ENCODE measurements around the gene SLX4.

Gene SLX4

DNA sequence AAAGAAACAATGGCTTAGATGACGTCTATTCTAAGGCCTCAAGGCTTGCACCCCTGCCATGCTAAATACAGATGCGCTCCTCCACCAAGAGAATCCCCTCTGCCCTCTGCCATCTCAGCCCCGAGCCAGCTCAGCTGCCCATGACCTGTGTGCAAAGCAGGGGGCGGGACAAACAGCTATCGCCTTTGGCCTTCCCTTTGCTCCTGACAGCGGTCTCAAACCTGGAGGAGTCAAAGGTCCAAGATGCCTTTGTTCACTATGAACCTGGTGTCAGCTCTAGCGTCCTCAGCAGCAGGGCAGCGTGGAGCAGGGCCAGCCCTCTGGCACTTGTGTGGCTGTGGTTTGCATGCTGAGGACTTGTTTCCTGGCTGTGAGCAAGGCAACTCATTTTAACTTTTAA, 12.3 kb downstream of the SLX4 start:
- no peak for DNase-seq (ENCODE audit: low read depth, low spot score)

DNA sequence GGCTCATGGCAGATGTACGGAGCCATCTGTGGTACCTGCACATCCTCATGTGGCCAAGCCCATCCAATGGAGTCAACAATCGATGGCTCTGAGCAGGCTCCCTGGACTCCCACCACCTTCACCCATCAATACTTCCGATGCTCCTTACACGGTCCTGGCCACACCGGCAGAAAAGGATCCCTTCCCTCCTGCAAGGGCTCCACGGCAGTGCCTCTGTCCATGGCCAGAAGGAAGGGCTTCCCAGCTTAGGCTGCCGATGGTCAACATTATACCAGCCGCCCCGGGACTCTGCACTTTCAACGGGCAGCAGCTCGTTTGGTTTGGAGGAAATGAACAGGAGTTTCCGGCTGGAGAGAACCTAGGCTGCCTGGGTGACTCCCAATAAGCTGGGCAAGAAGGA, 13.2 kb downstream of the SLX4 start:
- DNase-seq (ENCODE audit: low read depth, low spot score), result no peak

GRCh38 chr16:3597676-3598075, 13.7 kb downstream of the SLX4 start:
- no peak for DNase-seq (ENCODE audit: low read depth, low spot score)

DNA sequence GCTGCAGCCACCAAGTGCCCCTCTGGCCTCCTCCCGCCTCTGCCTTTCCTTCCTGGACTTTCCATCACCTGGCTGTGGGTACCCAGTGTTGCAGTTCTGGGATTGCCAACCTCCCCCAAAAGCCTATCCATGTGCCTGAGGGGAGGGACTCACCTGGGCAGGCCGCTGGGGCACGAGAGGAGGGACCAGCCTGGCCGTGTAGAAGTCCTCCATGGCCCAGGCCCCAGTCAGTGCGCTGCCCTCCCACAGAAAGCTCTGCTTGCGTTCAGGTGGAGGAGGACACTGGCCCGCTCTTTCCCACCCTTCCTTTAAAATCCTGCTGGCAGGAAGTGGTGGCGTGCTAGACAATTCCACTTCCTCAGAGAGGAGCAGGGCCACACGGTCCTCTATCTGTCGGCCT, 14.2 kb downstream of the SLX4 start:
- no peak for DNase-seq (ENCODE audit: low read depth, low spot score)

- no peak for DNase-seq (ENCODE audit: low read depth, low spot score)
Observed at GRCh38 chr16:3596101-3596861, 15.1 kb downstream of the SLX4 start.

GRCh38 chr16:3595521-3596021, 15.8 kb downstream of the SLX4 start:
- DNase-seq (ENCODE audit: low read depth, low spot score), result no peak

DNA sequence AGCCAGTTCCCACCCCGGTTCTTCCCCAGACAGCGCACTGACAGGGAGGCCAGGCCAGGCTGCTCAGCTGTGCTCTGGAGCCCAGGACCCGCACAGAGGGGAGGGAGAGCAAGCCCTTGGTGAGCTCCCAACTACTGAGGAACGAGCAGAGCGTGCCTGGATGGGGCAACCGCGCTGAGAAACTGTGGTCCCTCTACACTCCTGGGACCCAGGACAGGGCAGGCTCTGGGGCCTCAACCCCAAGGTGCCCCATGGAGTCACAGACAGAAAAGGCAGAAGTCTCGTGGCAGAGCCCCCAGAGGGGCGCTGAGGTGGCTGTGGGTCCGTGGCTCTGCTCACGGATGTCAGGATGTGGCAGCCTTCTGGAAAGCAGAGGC, 16.3 kb downstream of the SLX4 start:
- DNase-seq (ENCODE audit: low read depth, low spot score), result no peak

DNA sequence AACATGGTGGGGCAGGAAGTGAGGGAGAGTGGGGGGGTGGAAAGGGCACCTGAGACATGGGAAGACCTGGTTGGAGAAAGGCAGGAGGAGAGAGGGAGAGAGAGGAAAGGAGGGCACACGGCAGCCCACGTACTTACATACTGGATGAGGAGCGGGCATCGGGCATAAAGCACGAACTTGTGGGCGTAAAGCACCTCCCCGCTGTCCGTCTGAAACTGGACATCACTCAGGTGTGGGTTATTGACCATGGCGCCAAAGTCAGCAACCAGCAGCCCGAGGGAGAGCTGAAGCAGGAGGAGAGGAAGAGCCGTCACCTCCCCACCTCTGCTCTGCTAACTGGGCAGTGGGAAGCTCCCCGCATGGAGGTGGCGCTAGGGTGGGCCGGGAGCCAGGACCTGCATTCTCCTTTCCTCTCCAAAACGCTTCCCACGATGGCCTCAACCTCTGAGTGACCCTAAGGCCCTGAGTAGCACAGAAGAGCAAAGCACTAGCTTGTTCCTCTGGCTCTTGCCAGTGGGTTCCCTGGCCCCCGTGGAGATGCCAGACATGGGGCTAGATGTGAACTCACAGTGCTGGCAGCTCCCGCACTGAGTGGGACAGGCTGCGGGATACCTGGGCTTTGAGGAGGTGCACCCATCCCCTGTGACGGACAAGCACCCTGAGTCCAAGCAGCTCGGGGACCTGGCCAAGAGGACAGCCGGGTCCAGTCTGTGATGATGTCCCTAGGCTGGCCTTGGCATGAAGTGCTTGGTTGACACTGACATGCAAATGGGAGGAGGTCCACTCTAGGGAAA, 16.9 kb downstream of the SLX4 start:
- no peak for DNase-seq (ENCODE audit: low read depth, low spot score)

- DNase-seq (ENCODE audit: low read depth, low spot score), result no peak
Observed at GRCh38 chr16:3592559-3592958, 18.8 kb downstream of the SLX4 start.

GRCh38 chr16:3591991-3592390, 19.4 kb downstream of the SLX4 start:
- no peak for DNase-seq (ENCODE audit: low read depth, low spot score)

GRCh38 chr16:3591436-3591803, 20.0 kb downstream of the SLX4 start:
- no peak for DNase-seq (ENCODE audit: low read depth, low spot score)

DNA sequence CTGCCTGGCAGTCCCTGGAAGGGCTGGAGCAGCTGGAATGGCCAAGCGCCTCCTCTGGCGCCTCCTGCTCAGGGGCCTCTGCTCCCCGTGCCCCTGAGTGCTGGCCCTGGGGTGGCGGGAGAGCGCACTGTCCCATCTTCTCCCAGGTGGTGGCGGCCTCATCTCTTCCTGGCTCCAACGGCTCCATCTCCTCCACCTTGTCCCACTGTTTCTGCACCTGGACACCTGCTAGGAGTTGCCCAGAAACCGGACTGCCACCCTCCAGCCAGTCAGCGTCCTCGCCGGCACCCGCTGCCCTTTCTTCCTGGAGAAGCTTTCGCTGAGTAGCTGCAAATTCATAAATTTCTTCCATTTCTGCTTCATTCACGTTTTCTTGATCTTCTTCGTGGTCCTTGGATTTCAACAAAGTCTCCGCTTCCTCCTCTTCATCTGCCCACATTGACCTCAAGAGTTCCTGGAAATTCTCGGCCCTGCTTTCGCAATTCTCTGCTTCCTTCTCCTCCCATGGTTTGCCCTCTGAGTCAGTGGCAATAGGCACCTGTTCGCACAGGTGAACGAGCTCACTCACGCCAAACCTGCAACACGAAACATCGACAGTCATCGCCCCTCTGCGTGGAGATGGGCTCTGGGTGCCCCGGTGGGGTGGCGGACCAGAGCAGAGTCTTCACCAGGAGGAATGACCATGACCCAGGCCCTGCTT, 20.5 kb downstream of the SLX4 start:
- DNase-seq (ENCODE audit: low read depth, low spot score), result no peak

- DNase-seq (ENCODE audit: low read depth, low spot score), result no peak
Observed at GRCh38 chr16:3589991-3590701, 21.3 kb downstream of the SLX4 start.

- DNase-seq (ENCODE audit: low read depth, low spot score), result no peak
Observed at GRCh38 chr16:3589441-3589921, 21.9 kb downstream of the SLX4 start.

GRCh38 chr16:3589001-3589400, 22.4 kb downstream of the SLX4 start:
- DNase-seq (ENCODE audit: low read depth, low spot score), result no peak

DNA sequence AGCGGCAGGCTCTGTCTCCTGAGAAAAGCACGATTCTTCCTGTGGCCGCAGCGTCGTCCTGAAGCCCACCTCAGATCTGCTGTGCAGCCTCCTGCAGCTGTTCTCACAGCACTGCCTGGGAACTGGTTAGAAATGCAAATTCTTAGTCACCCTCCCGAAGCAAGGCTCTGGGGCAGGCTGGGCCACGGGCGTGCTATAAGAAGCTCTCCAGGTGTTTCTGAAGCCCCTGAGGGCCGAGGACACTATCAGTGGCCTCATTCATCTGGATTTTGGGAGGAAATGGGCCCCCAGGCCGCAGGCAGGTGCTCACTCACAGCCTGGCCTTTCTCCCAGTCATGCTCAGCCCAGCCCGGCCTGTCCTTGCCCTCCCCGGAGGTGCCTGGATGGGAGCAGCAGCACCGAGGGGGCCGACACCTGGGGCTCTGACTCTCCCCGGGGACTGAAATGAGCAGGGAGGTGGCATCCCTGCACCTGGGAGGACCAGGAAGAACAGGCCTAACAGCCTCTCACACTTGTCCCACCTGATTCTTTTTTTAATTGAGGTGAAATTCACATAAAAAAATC, 23.8 kb downstream of the SLX4 start:
- DNase-seq (ENCODE audit: low read depth, low spot score), result no peak

GRCh38 chr16:3584412-3584811, 27.0 kb downstream of the SLX4 start:
- no peak for DNase-seq (ENCODE audit: low read depth, low spot score)

DNA sequence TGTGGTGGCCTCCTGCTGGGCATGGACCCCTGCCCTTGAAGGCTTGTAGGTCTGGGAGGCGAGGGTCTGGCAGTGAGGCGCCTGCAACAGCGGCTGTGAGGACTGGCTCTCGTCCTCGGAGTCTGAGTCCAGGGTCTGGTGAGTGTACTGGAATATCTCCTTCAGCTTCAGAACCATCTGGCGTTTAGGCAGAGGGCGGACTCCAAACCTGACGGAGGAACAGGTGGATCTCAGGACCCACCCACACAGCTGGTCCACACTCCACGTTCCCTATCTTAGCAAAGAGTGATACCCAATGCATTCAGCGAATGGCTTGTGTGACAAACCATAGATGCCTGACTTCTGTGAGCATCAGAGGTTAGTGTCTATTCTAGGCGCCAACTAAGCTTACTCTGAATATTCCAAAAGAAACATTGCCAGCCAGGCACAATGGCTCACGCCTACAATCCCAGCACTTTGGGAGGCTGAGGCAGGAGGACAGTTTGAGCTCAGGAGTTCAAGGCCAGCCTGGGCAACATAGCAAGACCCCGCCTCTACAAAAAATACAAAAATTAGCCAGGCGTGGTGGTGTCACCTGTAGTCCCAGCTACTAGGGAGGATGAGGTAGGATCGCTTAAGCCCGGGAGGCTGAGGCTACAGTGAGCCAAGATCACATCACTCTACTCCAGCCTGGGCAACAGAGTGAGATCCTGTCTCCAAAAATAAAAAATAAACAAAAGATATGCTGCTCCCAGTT, 27.9 kb downstream of the SLX4 start:
- no peak for DNase-seq (ENCODE audit: low read depth, low spot score)

GRCh38 chr16:3582276-3583165, 28.9 kb downstream of the SLX4 start:
- DNase-seq (ENCODE audit: low read depth, low spot score), result no peak

DNA sequence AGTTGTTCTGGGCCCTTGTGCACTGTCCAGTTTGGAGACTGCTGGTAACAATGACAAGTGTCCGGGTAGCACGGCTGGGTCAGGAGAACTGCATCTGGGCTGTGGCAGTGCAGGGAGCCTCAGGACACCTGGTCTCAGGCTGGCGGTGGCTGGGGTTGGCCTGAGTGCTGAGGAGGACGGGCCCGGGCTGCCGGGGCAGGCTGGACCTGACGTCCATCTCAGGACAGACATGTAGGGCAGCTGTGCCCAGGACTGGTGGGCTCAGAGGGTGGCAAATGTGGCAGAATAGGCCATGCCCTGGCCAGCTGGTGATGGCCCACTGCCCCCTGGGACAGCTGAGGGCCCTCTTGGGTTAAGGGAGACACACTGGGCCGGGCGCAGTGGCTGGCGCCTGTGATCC, 30.0 kb downstream of the SLX4 start:
- no peak for DNase-seq (ENCODE audit: low read depth, low spot score)

Measured in iPS DF 19.7 (cell line).